HCT116 (cell line): ENCODE measurements around the gene CERS6. TPM values are rescaled to one million over a fixed set of nuclear protein-coding genes. Genes with fewer than 3 reads are reported as not detected.
A peak's percentile ranks its signal among the peaks of the same experiment; 100 is the strongest.

Experiments used
- ATAC-seq: fragments of 200-7000 bp; cut with Tn5 transposase; 2 replicates; pipeline ENCODE4 v1.9.1; 2020; ENCODE audit warnings: mild to moderate bottlenecking, moderate library complexity
- BruUV-seq: library from RNA; stranded (reverse); fragments of 400-500 nt; replicated peaks from 2 replicates; lab custom pipeline; 2021; lab: Mats Ljungman, UMichigan
- CTCF ChIA-PET: fragments of 300-600 bp; sonication (Branson Sonifier 250); formaldehyde crosslinking; loops from one replicate; lab custom pipeline; 2021; ENCODE audit warnings: antibody characterized with exemption; lab: Charles Lee
- POLR2A ChIA-PET: fragments of 300-600, 350-600 bp; sonication (Branson Sonifier 250); formaldehyde crosslinking; loops from one replicate; lab custom pipeline; 2021; ENCODE audit warnings: antibody characterized with exemption; lab: Charles Lee
- RAD21 ChIA-PET, 2 experiments: fragments of 300-600 bp; sonication (Branson Sonifier 250); formaldehyde crosslinking; loops; one replicate each; lab custom pipeline; 2023; ENCODE audit warnings: low total read pairs in 2 of 2; ENCODE audit not compliant: uncharacterized antibody in 2 of 2, unreplicated experiment in 2 of 2, low non-redundant PET in 1 of 2; lab: Charles Lee
- DNase-seq: peaks from one replicate; pipeline ENCODE4 v3.0.0-alpha.2; 2010; ENCODE audit warnings: low read depth, low spot score
- H2AFZ ChIP-seq: fragments of 200-600 bp; shearing (Covaris generic), sonication (generic); 2 replicates; pipeline ENCODE4 v1.6.1; 2017; ENCODE audit warnings: low read depth, mixed run types, mixed read lengths, antibody characterized with exemption, low read length; ENCODE audit not compliant: poor library complexity, severe bottlenecking
- H3K27ac ChIP-seq: 2 replicates; pipeline ENCODE4 v1.5.1; 2012; ENCODE audit warnings: low read depth, low read length
- H3K27me3 ChIP-seq: fragments of 200-600 bp; sonication (generic); 2 replicates; pipeline ENCODE4 v1.6.1; 2016; ENCODE audit warnings: mixed run types, low read length, mixed read lengths; ENCODE audit not compliant: insufficient read depth
- H3K36me3 ChIP-seq, 2 experiments: fragments of 200-500 bp in 1 of 2; fragments of 200-600 bp in 1 of 2; sonication (Bioruptor generic) in 1 of 2; sonication (generic) in 1 of 2; 2 replicates each; pipeline versions ENCODE4 v1.5.1 to v1.6.1; 2014 to 2016; ENCODE audit warnings: low read length in 2 of 2, inconsistent platforms in 1 of 2, mixed read lengths in 1 of 2, mixed run types in 1 of 2; ENCODE audit not compliant: insufficient read depth in 2 of 2, control insufficient read depth in 1 of 2
- H3K4me1 ChIP-seq, 2 experiments: fragments of 200-600 bp in 1 of 2; sonication (generic) in 1 of 2; 2 replicates each; pipeline versions ENCODE4 v1.5.1 to v1.6.1; 2012 to 2017; ENCODE audit warnings: low read length in 2 of 2, inconsistent platforms in 1 of 2, mild to moderate bottlenecking in 1 of 2, mixed read lengths in 1 of 2, mixed run types in 1 of 2, moderate library complexity in 1 of 2; ENCODE audit not compliant: insufficient read depth in 2 of 2, control insufficient read depth in 1 of 2
- H3K4me2 ChIP-seq: fragments of 200-600 bp; sonication (generic); 2 replicates; pipeline ENCODE4 v1.6.1; 2017; ENCODE audit warnings: mixed run types, low read length, mixed read lengths
- H3K4me3 ChIP-seq, 2 experiments: fragments of 200-600 bp in 1 of 2; sonication (generic) in 1 of 2; replicated peaks in 1 of 2; 2 replicates each; pipeline ENCODE4 v1.5.1; 2011 to 2016; ENCODE audit warnings: low read length in 2 of 2, control low read depth in 1 of 2, low read depth in 1 of 2, mild to moderate bottlenecking in 1 of 2, mixed read lengths in 1 of 2, mixed run types in 1 of 2
- H3K79me2 ChIP-seq: fragments of 200-600 bp; sonication (generic); 2 replicates; pipeline ENCODE4 v1.6.1; 2017; ENCODE audit warnings: mild to moderate bottlenecking, mixed run types, low read length, moderate library complexity, mixed read lengths; ENCODE audit not compliant: insufficient read depth
- H3K9ac ChIP-seq: fragments of 200-600 bp; sonication (generic); 2 replicates; pipeline ENCODE4 v1.6.1; 2016; ENCODE audit warnings: low read length, mixed read lengths
- H3K9me2 ChIP-seq: fragments of 200-600 bp; sonication (generic), shearing (Covaris generic); 2 replicates; pipeline ENCODE4 v1.6.1; 2017; ENCODE audit warnings: mixed run types, mild to moderate bottlenecking, moderate library complexity; ENCODE audit not compliant: insufficient read depth
- H3K9me3 ChIP-seq, 2 experiments: fragments of 200-500 bp in 1 of 2; fragments of 200-600 bp in 1 of 2; sonication (Bioruptor generic) in 1 of 2; sonication (generic) in 1 of 2; 2 replicates each; pipeline ENCODE4 v1.6.1; 2014 to 2017; ENCODE audit warnings: low read length in 2 of 2, mixed read lengths in 2 of 2, inconsistent platforms in 1 of 2, low read depth in 1 of 2, mild to moderate bottlenecking in 1 of 2, mixed run types in 1 of 2, moderate library complexity in 1 of 2; ENCODE audit not compliant: control insufficient read depth in 1 of 2, insufficient read depth in 1 of 2
- H4K20me1 ChIP-seq: fragments of 200-600 bp; sonication (generic), shearing (Covaris generic); 2 replicates; pipeline ENCODE4 v1.6.1; 2017; ENCODE audit warnings: mixed run types, mild to moderate bottlenecking, moderate library complexity; ENCODE audit not compliant: insufficient read depth
- CEBPB ChIP-seq: IDR thresholded peaks from 2 replicates; pipeline ENCODE4 v1.6.1; 2012; ENCODE audit warnings: low read depth
- EGR1 ChIP-seq: IDR thresholded peaks from 2 replicates; pipeline ENCODE4 v1.6.1; 2012; ENCODE audit warnings: low read depth
- ELF1 ChIP-seq: IDR thresholded peaks from 2 replicates; pipeline ENCODE4 v1.6.1; 2012; ENCODE audit warnings: low read depth, borderline replicate concordance
- EZH2 ChIP-seq: fragments of 200-600 bp; sonication (generic); IDR thresholded peaks from 2 replicates; pipeline ENCODE4 v1.6.1; 2017; ENCODE audit warnings: antibody characterized with exemption, mixed run types
- FOSL1 ChIP-seq: IDR thresholded peaks from 2 replicates; pipeline ENCODE4 v1.6.1; 2012; ENCODE audit warnings: low read depth
- JUND ChIP-seq: IDR thresholded peaks from 2 replicates; pipeline ENCODE4 v1.6.1; 2012
- POLR2AphosphoS5 ChIP-seq: IDR thresholded peaks from 2 replicates; pipeline ENCODE4 v1.6.1; 2011; ENCODE audit warnings: mild to moderate bottlenecking, low read depth, low read length, moderate library complexity
- RAD21 ChIP-seq: IDR thresholded peaks from 2 replicates; pipeline ENCODE4 v1.6.1; 2012; ENCODE audit warnings: low read depth, mild to moderate bottlenecking
- REST ChIP-seq: IDR thresholded peaks from 2 replicates; pipeline ENCODE4 v1.6.1; 2012; ENCODE audit warnings: low read depth
- SP1 ChIP-seq: IDR thresholded peaks from 2 replicates; pipeline ENCODE4 v1.6.1; 2012; ENCODE audit warnings: low read depth
- TCF7L2 ChIP-seq: IDR thresholded peaks from 2 replicates; pipeline ENCODE4 v1.7.0; 2011; ENCODE audit warnings: borderline replicate concordance, inconsistent platforms; ENCODE audit not compliant: insufficient read depth, insufficient read length; ENCODE audit errors: extremely low read depth
- YY1 ChIP-seq: IDR thresholded peaks from 2 replicates; pipeline ENCODE4 v1.6.1; 2011; ENCODE audit warnings: low read length, low read depth, moderate library complexity, mild to moderate bottlenecking; ENCODE audit not compliant: insufficient replicate concordance; ENCODE audit errors: extremely low read depth
- ZBTB33 ChIP-seq: IDR thresholded peaks from 2 replicates; pipeline ENCODE4 v1.6.1; 2011; ENCODE audit warnings: mild to moderate bottlenecking, low read length, moderate library complexity; ENCODE audit not compliant: insufficient replicate concordance; ENCODE audit errors: extremely low read depth
- ZFX ChIP-seq: fragments of 450-650 bp; IDR thresholded peaks from 2 replicates; pipeline ENCODE4 v1.6.1; 2017
- ZNF274 ChIP-seq: fragments of 200-500 bp; sonication (Bioruptor generic); IDR thresholded peaks from 2 replicates; pipeline ENCODE4 v1.6.1; 2014; ENCODE audit warnings: mild to moderate bottlenecking, low read depth, low read length, inconsistent platforms
- intact Hi-C: fragments of 100-400 bp; cut with micrococcal nuclease; formaldehyde crosslinking; loops from 2 replicates; pipeline ENCODE4 v1.10.0; 2022
- total RNA-seq: library from RNA; stranded (reverse); gene quantifications from one replicate; pipeline ENCODE4 v1.2.1, GENCODE V29; 2021; ENCODE audit not compliant: unreplicated experiment

Gene CERS6
- total RNA-seq, 1 experiment from 2014 or later = 37.0 TPM

GRCh38 chr2:168536925-168537466 is 80.9 kb downstream of the CERS6 start:
- Histone ChIP-seq H3K4me1 (peaks cover 3 to 24% of the 10 kb centered on the region in 2 experiments; a peak in 2 of 4 replicates), H3K27ac (no peak overlapping the region), H3K79me2 (peaks cover 71% of the 10 kb centered on the region), H3K27me3 (no peaks in the 10 kb centered on the region), H2AFZ (no peak overlapping the region), H3K36me3 (no peaks in the 10 kb centered on the region), H3K9me2 (no peaks in the 10 kb centered on the region), H3K4me3 (no peak overlapping the region), H4K20me1 (no peaks in the 10 kb centered on the region; the same call in 1 of the 2 replicates), H3K9me3 (no peaks in the 10 kb centered on the region), H3K9ac (no peak overlapping the region), H3K4me2 (peak overlapping the region; percentile 39; the same call in 1 of the 2 replicates)
- ChIA-PET CTCF (no interaction called here), RAD21 (no interaction called here), POLR2A (no interaction called here)
- ATAC-seq (no peak), DNase-seq (no peak)
- intact Hi-C loops = no loop called here
- TF ChIP-seq TCF7L2 (no peak), POLR2AphosphoS5 (no peak), RAD21 (no peak), ELF1 (no peak), EGR1 (no peak), ZFX (no peak), CEBPB (no peak), ZNF274 (no peak)
- no TSS peak for BruUV-seq

- BruUV-seq = no TSS peak
- no peak overlapping the region for H3K27ac ChIP-seq
- no peaks in the 10 kb centered on the region for H3K27me3 ChIP-seq
- H3K36me3 ChIP-seq = no peaks in the 10 kb centered on the region
- intact Hi-C loops = no loop called here
- ChIA-PET CTCF (interaction anchor here (1.1 kb wide), 1 partner anchor 12 kb away, joined by 4 read pairs; no protein-coding TSS in a partner anchor), POLR2A (no interaction called here), RAD21 (no interaction called here)
- H3K9ac ChIP-seq = no peak overlapping the region
- H3K4me1 ChIP-seq = peaks cover 3 to 24% of the 10 kb centered on the region in 2 experiments; a peak in 2 of 4 replicates
- H3K9me2 ChIP-seq = no peaks in the 10 kb centered on the region
- no peak overlapping the region for H2AFZ ChIP-seq
- no peak for DNase-seq
- H4K20me1 ChIP-seq = no peaks in the 10 kb centered on the region; the same call in 1 of the 2 replicates
- ATAC-seq = peak; percentile 62
- peaks cover 65% of the 10 kb centered on the region for H3K79me2 ChIP-seq
- peak overlapping the region; percentile 39; the same call in 1 of the 2 replicates for H3K4me2 ChIP-seq
- no peak overlapping the region for H3K4me3 ChIP-seq
- H3K9me3 ChIP-seq = no peaks in the 10 kb centered on the region
- TF ChIP-seq ELF1 (no peak), EGR1 (no peak), JUND (no peak), YY1 (no peak), ZNF274 (no peak), FOSL1 (no peak), REST (no peak), SP1 (no peak), EZH2 (no peak), CEBPB (no peak), ZBTB33 (no peak)
Measured at GRCh38 chr2:168538133-168538532, 82.1 kb downstream of the CERS6 start.
